Sigmoid colon (tissue), 7 donors: ENCODE results near the gene CCDC120. TPM values are rescaled to one million over a fixed set of nuclear protein-coding genes. Genes with fewer than 3 reads are reported as not detected.

Experiments
- DNase-seq: peaks from one replicate; pipeline ENCODE4 v3.0.0-alpha.2; 2019
- H3K27ac ChIP-seq, 4 donors: fragments of 200-600 bp; sonication (generic); one replicate each; pipeline ENCODE4 v1.5.1; 2016 to 2019; ENCODE audit warnings: mild to moderate bottlenecking in 1 of 4
- H3K27me3 ChIP-seq, 3 donors: fragments of 200-600 bp; sonication (generic); one replicate each; pipeline ENCODE4 v1.5.1; 2019; ENCODE audit warnings: mild to moderate bottlenecking in 1 of 3
- H3K36me3 ChIP-seq, 4 donors: fragments of 200-600 bp; sonication (generic); one replicate each; pipeline ENCODE4 v1.5.1; 2016 to 2019
- H3K4me1 ChIP-seq, 4 donors: fragments of 200-600 bp; sonication (generic); one replicate each; pipeline ENCODE4 v1.5.1; 2017 to 2019
- H3K4me3 ChIP-seq, 4 donors: fragments of 200-600 bp; sonication (generic); one replicate each; pipeline ENCODE4 v1.5.1; 2017 to 2019; ENCODE audit warnings: mild to moderate bottlenecking in 2 of 4, moderate library complexity in 1 of 4
- H3K9me3 ChIP-seq, 4 donors: fragments of 200-600 bp in 3 of 4; sonication (generic) in 3 of 4; one replicate each; pipeline versions ENCODE4 v1.5.1 to v1.6.1; 2013 to 2019
- EP300 ChIP-seq, 4 donors: sonication (generic); formaldehyde crosslinking; IDR thresholded peaks; one replicate each; pipeline ENCODE4 v1.6.1; 2017; ENCODE audit warnings: antibody characterized with exemption in 4 of 4
- POLR2A ChIP-seq, 2 donors: fragments of 450-650 bp; IDR thresholded peaks; one replicate each; pipeline ENCODE4 v1.6.1; 2016; ENCODE audit warnings: antibody characterized with exemption in 2 of 2, mild to moderate bottlenecking in 2 of 2, moderate library complexity in 2 of 2
- POLR2AphosphoS5 ChIP-seq, 4 donors: sonication (generic); formaldehyde crosslinking; IDR thresholded peaks; one replicate each; pipeline ENCODE4 v1.6.1; 2017; ENCODE audit warnings: antibody characterized with exemption in 4 of 4
- WGBS, 2 donors: extraction: QIAGEN DNeasy Blood & Tissue Kit; methylation state at CpG; one replicate each; pipeline ENCODE4 v1.1.7; 2013; 5-methylcytosine and 5-hydroxymethylcytosine counted together
- intact Hi-C: fragments of 100-400 bp; cut with DNase I; formaldehyde crosslinking; loops from one replicate; pipeline ENCODE4 v1.15.1; 2023
- polyA plus RNA-seq, 3 donors: library from polyadenylated mRNA; stranded (reverse); fragments of 200-250 nt; gene quantifications; one replicate each; pipeline ENCODE4 v1.2.3, GENCODE V29; 2013
- total RNA-seq, 4 donors: library from RNA; depleted of rRNA; stranded (reverse); fragments of >200 nt; gene quantifications; one replicate each; pipeline ENCODE4 v1.1.0, GENCODE V29; 2016
- TF ChIP-seq, protein P1 (sequence below), 4 experiments: fragments of 450-650 bp in 3 of 4; fragments of 200-600 bp in 1 of 4; IDR thresholded peaks; one replicate each; pipeline ENCODE4 v1.5.1; 2016 to 2019; ENCODE audit warnings: antibody characterized with exemption in 4 of 4, mild to moderate bottlenecking in 3 of 4, moderate library complexity in 2 of 4
- donor health status: healthy with polysubstance abuse.
- donor health status: Bipolar disorder and iron deficiency.
- donor health status: healthy.

The CCDC120 gene
- total and polyA plus RNA-seq, 7 donors = 0.71 to 7.6 (median 3.9) TPM

DNA sequence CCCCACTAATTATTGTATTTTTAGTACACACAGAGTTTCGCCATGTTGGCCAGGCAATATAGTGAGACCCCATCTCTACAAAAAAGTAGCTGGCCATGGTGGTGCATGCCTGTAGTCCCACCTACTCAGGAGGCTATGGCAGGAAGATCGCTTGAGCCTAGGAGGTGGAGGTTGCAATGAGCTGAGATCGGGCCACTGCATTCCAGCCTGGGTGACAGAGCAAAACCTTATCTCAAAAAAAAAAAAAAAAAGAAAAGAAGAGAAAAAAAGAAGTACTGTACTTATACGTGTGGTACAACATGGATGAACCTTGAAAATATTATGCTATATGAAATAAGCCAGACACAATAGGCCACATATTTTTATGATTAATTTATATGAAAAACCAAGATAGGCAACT lies 30.8 kb downstream of the CCDC120 start:
- H3K9me3 ChIP-seq = no peaks in the 10 kb centered on the region
- H3K4me1 ChIP-seq = no peaks in the 10 kb centered on the region
- no peaks in the 10 kb centered on the region for H3K36me3 ChIP-seq
- 86 to 94% methylated on average over 4 of the region's 4 CpGs for WGBS, 2 donors
- TF ChIP-seq POLR2A (IDR thresholded peaks at IDR 0.05) (no peak), EP300 (IDR thresholded peaks at IDR 0.05) (no peak), POLR2AphosphoS5 (IDR thresholded peaks at IDR 0.05) (no peak)
- TF ChIP-seq, protein P1, sequence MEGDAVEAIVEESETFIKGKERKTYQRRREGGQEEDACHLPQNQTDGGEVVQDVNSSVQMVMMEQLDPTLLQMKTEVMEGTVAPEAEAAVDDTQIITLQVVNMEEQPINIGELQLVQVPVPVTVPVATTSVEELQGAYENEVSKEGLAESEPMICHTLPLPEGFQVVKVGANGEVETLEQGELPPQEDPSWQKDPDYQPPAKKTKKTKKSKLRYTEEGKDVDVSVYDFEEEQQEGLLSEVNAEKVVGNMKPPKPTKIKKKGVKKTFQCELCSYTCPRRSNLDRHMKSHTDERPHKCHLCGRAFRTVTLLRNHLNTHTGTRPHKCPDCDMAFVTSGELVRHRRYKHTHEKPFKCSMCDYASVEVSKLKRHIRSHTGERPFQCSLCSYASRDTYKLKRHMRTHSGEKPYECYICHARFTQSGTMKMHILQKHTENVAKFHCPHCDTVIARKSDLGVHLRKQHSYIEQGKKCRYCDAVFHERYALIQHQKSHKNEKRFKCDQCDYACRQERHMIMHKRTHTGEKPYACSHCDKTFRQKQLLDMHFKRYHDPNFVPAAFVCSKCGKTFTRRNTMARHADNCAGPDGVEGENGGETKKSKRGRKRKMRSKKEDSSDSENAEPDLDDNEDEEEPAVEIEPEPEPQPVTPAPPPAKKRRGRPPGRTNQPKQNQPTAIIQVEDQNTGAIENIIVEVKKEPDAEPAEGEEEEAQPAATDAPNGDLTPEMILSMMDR (IDR thresholded peaks at IDR 0.05) = no peak
- no peak for DNase-seq
- no peak overlapping the region for H3K4me3 ChIP-seq
- H3K27me3 ChIP-seq = no peaks in the 10 kb centered on the region
- intact Hi-C loops = no loop called here
- H3K27ac ChIP-seq = no peak overlapping the region

DNA sequence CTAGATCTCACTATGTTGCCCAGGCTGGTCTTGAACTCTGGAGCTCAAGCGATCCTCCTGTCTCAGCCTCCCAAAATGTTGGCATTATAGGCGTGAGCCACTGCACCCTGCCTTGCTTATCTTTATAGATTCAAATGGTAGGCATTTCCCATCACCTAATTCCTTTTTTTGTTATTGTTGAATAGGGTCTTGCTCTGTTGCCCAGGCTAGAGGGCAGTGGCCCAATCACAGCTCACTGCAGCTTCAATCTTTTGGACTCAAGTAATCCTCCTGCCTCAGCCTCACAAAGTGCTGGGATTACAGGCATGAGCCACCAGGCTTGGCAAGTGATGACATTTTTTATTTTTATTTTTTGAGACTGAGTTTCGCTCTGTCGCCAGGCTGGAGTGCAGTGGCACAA lies 37.6 kb downstream of the CCDC120 start:
- WGBS, 2 donors = 99% methylated on average over 4 of the region's 4 CpGs
- intact Hi-C loops = no loop called here
- TF ChIP-seq POLR2A (IDR thresholded peaks at IDR 0.05) = no peak
- TF ChIP-seq EP300 (IDR thresholded peaks at IDR 0.05) = no peak
- TF ChIP-seq, protein P1 (IDR thresholded peaks at IDR 0.05) = no peak
- no peak for TF ChIP-seq POLR2AphosphoS5 (IDR thresholded peaks at IDR 0.05)
- no peaks in the 10 kb centered on the region for H3K9me3 ChIP-seq
- H3K27me3 ChIP-seq = no peaks in the 10 kb centered on the region
- H3K27ac ChIP-seq = no peak overlapping the region
- H3K4me1 ChIP-seq = peaks cover 0 to 3% (median 0%) of the 10 kb centered on the region in 4 donors
- no peak for DNase-seq
- H3K36me3 ChIP-seq = no peaks in the 10 kb centered on the region
- no peak overlapping the region for H3K4me3 ChIP-seq

DNA sequence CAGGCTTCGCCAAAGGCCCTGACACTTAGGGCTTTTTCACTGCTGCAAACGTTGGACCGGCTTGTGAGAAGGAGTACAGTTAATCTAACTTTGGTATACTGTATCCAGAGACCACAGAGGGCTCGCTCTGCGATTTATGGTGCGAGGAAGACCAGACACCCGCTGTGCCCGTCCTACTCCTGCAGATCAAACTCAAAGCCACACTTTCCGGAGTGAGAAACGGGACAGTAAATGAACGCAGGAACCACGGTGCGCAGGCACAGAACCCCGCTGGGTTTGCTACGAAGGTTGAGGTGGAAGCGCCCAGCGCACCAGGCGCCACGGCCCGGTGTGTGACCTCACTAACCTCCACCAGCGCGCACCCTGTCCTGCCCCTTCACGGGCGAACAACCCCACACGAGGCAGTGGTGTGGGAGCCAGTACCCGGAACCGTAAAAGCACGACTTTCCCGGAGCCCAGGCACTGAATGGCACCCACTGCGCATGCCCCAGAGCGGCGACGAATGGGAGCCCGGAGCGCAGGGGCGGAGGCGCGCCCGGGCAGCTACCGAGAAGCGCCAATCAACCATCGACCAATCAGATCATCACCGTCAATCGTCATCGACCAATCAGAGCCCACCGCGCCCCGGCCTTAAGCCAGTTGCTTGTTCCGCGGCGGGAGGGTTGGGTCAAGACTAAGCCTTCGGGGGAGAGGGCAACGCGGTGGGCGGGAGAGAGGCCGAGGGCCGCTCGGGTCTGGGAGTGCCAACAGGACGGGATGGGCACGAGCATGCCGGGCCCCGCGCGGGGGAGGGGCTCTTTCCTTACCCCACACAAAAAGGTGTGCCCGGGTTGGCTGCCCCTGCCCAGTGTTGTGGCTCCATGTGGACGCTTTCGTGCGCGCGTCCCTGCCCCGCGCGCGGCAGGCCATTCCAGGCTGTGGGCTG lies 42.2 kb downstream of the CCDC120 start:
- Histone ChIP-seq H3K27ac (peak overlapping the region; percentile 77 to 85 (median 82)), H3K9me3 (no peaks in the 10 kb centered on the region), H3K4me3 (peak overlapping the region; percentile 47 to 59 (median 55)), H3K36me3 (no peaks in the 10 kb centered on the region), H3K4me1 (peaks cover 0 to 3% (median 0%) of the 10 kb centered on the region in 4 donors), H3K27me3 (no peaks in the 10 kb centered on the region)
- TF ChIP-seq, protein P1 (IDR thresholded peaks at IDR 0.05) = no peak
- TF ChIP-seq POLR2A (IDR thresholded peaks at IDR 0.05) (peak in 1 of 2 donors; percentile 36), POLR2AphosphoS5 (IDR thresholded peaks at IDR 0.05) (peak; percentile 50 to 85 (median 71)), EP300 (IDR thresholded peaks at IDR 0.05) (no peak)
- 0 to 1% methylated on average over 74 of the region's 74 CpGs for WGBS, 2 donors
- peak; percentile 95 for DNase-seq
- intact Hi-C loops = loop anchor here (10.0 kb wide), 1 partner anchor 96 kb away; the partner anchor contains the start of gene GRIPAP1

DNA sequence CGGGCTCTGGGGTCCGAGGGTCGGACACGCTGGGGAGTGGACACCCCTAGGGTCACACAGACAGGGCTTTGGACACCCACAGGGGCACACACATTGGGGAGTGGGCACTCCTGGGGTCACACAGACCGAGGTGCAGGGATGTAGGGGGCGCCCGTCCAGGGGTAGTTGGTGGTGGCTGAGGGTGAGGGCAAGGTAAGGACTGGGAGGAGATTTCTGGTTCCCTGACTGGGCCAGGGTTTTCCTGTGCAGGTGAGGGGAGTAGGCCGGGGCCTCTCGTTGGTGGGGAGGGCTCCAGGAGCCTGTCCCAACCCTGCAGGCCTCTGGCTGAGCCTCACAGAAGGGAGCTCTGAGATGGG lies 42.8 kb downstream of the CCDC120 start:
- intact Hi-C loops = loop anchor here (10.0 kb wide), 1 partner anchor 97 kb away; the partner anchor contains the start of gene GRIPAP1
- no peaks in the 10 kb centered on the region for H3K9me3 ChIP-seq
- 8 to 9% methylated on average over 9 of the region's 9 CpGs for WGBS, 2 donors
- H3K36me3 ChIP-seq = no peaks in the 10 kb centered on the region
- no peak for DNase-seq
- peak overlapping the region; percentile 31 to 59 (median 55) for H3K4me3 ChIP-seq
- H3K4me1 ChIP-seq = peaks cover 0 to 3% (median 0%) of the 10 kb centered on the region in 4 donors
- TF ChIP-seq POLR2A (IDR thresholded peaks at IDR 0.05) = no peak
- no peak for TF ChIP-seq EP300 (IDR thresholded peaks at IDR 0.05)
- TF ChIP-seq POLR2AphosphoS5 (IDR thresholded peaks at IDR 0.05) = no peak
- TF ChIP-seq, protein P1 (IDR thresholded peaks at IDR 0.05) = no peak
- no peaks in the 10 kb centered on the region for H3K27me3 ChIP-seq
- H3K27ac ChIP-seq = peak overlapping the region; percentile 77 to 85 (median 82)
